ENCODE data around the gene CSRP3. TPM values are rescaled to one million over a fixed set of nuclear protein-coding genes. Genes with fewer than 3 reads are reported as not detected.

CSRP3 gene
- total and polyA plus RNA-seq, 2 donors from 2014 or later = not detected

GRCh38 chr11:19216021-19216420, 14.2 kb upstream of the CSRP3 start:
- intact Hi-C loops (cut with DNase I) = no loop called here
- no peak for TF ChIP-seq CTCF (IDR thresholded peaks at IDR 0.05; ENCODE audit: borderline replicate concordance, extremely low read depth, insufficient read depth)
- FAIRE-seq (no peak), DNase-seq (no peak)
- Histone ChIP-seq H3K9me3 (ENCODE audit: control insufficient read depth in 2 of 3, insufficient read depth in 1 of 3, low read length in 3 of 3) (no peaks in the 10 kb centered on the region), H3K4me3 (ENCODE audit: low read length in 3 of 3) (no peak overlapping the region), H3K27ac (ENCODE audit: low read depth in 2 of 2, low read length in 2 of 2) (no peak overlapping the region), H3K9ac (ENCODE audit: low read length in 3 of 3) (no peak overlapping the region), H3K4me1 (ENCODE audit: control insufficient read depth in 2 of 3, insufficient read depth in 2 of 3, low read depth in 1 of 3, low read length in 3 of 3) (no peaks in the 10 kb centered on the region), H3K36me3 (ENCODE audit: control insufficient read depth in 2 of 3, insufficient read depth in 3 of 3, low read length in 3 of 3) (no peaks in the 10 kb centered on the region), H3K27me3 (ENCODE audit: control insufficient read depth, insufficient read depth, low read length) (no peaks in the 10 kb centered on the region)

GRCh38 chr11:19209617-19210370, 8.0 kb upstream of the CSRP3 start:
- Histone ChIP-seq H3K9me3 (ENCODE audit: control insufficient read depth in 2 of 3, insufficient read depth in 1 of 3, low read length in 3 of 3) (no peaks in the 10 kb centered on the region), H3K9ac (ENCODE audit: low read length in 3 of 3) (no peak overlapping the region), H3K4me3 (ENCODE audit: low read length in 3 of 3) (no peak overlapping the region), H3K4me1 (ENCODE audit: control insufficient read depth in 2 of 3, insufficient read depth in 2 of 3, low read depth in 1 of 3, low read length in 3 of 3) (no peaks in the 10 kb centered on the region), H3K27ac (ENCODE audit: low read depth in 2 of 2, low read length in 2 of 2) (no peak overlapping the region), H3K36me3 (ENCODE audit: control insufficient read depth in 2 of 3, insufficient read depth in 3 of 3, low read length in 3 of 3) (no peaks in the 10 kb centered on the region), H3K27me3 (ENCODE audit: control insufficient read depth, insufficient read depth, low read length) (no peaks in the 10 kb centered on the region)
- TF ChIP-seq CTCF (IDR thresholded peaks at IDR 0.05; ENCODE audit: borderline replicate concordance, extremely low read depth, insufficient read depth) = no peak
- intact Hi-C loops (cut with DNase I) = no loop called here
- DNase-seq (no peak), FAIRE-seq (no peak)

GRCh38 chr11:19208959-19209546, 7.3 kb upstream of the CSRP3 start:
- no peak overlapping the region for H3K9ac ChIP-seq (ENCODE audit: low read length in 3 of 3)
- no peaks in the 10 kb centered on the region for H3K4me1 ChIP-seq (ENCODE audit: control insufficient read depth in 2 of 3, insufficient read depth in 2 of 3, low read depth in 1 of 3, low read length in 3 of 3)
- no peak overlapping the region for H3K4me3 ChIP-seq (ENCODE audit: low read length in 3 of 3)
- FAIRE-seq (no peak), DNase-seq (no peak)
- no peaks in the 10 kb centered on the region for H3K36me3 ChIP-seq (ENCODE audit: control insufficient read depth in 2 of 3, insufficient read depth in 3 of 3, low read length in 3 of 3)
- intact Hi-C loops (cut with DNase I) = no loop called here
- no peak overlapping the region for H3K27ac ChIP-seq (ENCODE audit: low read depth in 2 of 2, low read length in 2 of 2)
- H3K9me3 ChIP-seq (ENCODE audit: control insufficient read depth in 2 of 3, insufficient read depth in 1 of 3, low read length in 3 of 3) = no peaks in the 10 kb centered on the region
- H3K27me3 ChIP-seq (ENCODE audit: control insufficient read depth, insufficient read depth, low read length) = no peaks in the 10 kb centered on the region
- no peak for TF ChIP-seq CTCF (IDR thresholded peaks at IDR 0.05; ENCODE audit: borderline replicate concordance, extremely low read depth, insufficient read depth)
